GM18520 (cell line): ENCODE data around the gene MGAT4A.
A peak's percentile ranks its signal among the peaks of the same experiment; 100 is the strongest.
"Not testable (repeated sequence)": the region's sequence is repeated elsewhere in the genome, so short reads cannot be mapped to it uniquely, and the experiment has no call there.

Experiments used
- ATAC-seq: cut with Tn5 transposase; IDR thresholded peaks from one replicate; pipeline ENCODE4 v1.9.1; 2021; ENCODE audit not compliant: unreplicated experiment

Gene MGAT4A

DNA sequence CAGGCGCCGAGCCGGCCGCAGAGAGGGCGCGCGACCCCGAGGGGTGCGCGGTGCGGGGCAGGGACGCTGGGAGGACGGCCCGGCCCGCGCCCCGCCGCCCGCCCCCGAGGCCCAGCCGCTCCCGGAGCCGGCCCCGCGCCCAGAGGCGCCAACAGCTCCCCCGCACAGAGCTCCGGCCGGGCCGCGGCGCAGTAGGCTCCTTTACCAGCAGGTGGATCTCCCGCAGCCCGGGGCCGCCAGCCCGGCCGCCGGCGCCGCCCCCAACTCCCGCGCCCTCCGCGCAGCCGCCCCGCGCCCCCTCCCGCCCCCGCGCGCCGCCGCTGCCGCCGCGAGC, 258 bp downstream of the MGAT4A start:
- ATAC-seq: peak; percentile 36

GRCh38 chr2:98730053-98730706, 752 bp downstream of the MGAT4A start:
- no peak for ATAC-seq

DNA sequence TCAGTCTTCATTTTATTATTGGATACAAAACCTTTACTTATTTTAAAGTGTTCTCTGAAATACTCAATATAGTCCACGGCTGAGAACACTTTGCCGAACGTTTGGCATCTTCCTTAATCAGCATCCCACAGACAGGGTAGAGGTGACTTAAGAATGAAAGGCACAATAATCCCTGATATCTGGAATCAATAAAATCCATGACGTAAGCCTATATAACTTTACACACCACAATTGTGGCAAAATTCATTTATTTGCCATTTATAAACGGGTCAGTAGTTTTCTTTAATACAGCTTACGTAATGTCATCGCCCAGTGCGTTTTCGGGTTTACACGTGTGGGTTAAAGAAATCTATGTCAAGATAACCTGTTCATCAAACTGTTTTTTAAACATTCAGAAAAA, 1.3 kb downstream of the MGAT4A start:
- ATAC-seq: no peak

GRCh38 chr2:98728088-98728718, 2.7 kb downstream of the MGAT4A start:
- ATAC-seq: not testable (repeated sequence)

GRCh38 chr2:98727369-98728087, 3.4 kb downstream of the MGAT4A start:
- ATAC-seq: no peak

DNA sequence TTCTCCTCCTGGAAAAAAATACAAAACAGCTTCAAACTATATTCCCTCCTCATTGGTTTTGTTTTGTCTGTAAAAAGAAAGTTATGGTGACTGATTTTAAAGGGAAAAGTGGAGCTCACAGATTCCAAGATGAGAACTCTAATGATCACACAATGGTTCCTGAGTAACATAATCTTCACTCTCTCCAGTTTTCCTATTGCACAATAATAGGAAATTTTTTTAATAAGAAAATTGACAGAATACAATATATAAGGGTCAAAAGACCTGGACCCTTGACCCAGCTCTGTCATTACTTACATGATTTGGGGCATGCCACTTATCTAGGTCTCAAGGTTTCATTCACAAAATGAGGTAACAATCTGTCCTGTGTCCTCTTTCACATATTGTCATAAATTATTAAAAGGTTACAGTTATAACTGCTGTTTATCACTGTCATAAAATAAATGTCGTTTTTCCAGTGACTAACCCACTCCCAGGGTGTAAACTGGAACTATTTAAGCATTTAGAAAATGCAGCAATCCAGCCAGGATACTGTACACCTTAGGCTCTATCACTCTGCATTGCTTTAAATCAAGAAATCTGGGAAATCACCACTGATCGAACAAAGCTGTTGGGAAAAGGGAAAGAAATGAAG, 4.1 kb downstream of the MGAT4A start:
- ATAC-seq: no peak

DNA sequence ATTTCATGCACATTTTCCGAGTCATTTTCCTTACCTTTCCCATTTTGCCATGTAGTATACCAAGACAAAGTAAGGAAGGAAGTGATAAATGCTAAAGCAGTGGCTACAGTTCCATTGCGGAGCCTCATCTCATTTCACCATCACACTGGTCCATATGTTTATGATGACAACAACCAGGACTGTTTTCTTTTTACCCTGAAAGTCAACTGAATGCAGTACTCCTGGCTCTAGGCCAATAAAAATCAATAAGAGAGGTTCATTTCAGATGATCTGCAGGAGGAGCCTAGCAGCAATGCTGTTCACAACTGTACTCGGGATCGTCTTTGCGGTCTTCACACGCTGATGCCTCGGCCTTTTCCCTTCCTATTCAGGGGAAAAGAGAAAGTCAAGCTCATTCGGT, 4.7 kb downstream of the MGAT4A start:
- ATAC-seq: no peak

- ATAC-seq: no peak
Observed at GRCh38 chr2:98720286-98720685, 10.6 kb downstream of the MGAT4A start.

GRCh38 chr2:98717621-98718020, 13.3 kb downstream of the MGAT4A start:
- no peak for ATAC-seq

DNA sequence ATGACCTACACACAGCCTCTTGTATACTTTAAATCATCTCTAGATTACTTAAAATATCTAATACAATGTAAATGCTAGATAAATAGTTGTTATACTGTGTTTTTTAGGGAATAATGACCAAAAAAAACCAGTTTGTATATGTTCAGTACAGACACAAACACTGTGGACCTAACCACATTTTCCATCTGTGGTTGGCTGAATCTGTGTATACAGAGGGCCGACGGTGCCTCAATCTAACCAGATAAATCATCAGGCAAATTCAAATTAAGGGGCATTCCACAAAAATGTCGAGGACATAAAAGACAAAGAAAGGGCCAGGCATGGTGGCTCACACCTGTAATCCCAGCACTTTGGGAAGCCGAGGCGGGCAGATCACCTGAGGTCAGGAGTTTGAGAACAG, 14.1 kb downstream of the MGAT4A start:
- ATAC-seq: no peak

DNA sequence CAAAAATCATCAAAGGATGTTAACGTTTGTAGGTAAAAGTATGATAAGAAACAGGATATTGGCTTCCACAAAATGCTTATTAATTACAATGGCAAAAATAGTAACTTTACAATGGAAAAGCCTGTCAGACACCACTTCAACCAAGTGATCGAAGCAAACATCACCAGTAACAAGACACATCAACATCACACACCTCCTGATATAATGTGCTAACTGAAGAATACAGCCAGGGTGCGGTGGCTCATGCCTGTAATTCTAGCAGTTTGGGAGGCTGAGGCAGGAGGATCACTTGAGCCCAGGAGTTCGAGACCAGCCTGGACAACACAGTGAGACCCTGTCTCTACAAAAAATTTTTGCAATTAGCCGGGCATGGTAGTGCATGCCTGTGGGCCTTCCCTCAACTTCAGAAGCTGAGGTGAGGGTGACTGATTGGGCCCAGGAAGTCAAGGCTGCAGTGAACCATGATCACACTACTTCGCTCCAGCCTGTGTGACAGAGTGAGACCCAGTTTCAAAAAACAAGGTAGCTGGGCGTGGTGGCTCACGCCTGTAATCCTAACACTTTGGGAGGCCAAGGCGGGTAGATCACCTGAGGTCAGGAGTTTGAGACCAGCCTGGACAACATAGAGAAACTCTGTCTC, 15.0 kb downstream of the MGAT4A start:
- no peak for ATAC-seq

DNA sequence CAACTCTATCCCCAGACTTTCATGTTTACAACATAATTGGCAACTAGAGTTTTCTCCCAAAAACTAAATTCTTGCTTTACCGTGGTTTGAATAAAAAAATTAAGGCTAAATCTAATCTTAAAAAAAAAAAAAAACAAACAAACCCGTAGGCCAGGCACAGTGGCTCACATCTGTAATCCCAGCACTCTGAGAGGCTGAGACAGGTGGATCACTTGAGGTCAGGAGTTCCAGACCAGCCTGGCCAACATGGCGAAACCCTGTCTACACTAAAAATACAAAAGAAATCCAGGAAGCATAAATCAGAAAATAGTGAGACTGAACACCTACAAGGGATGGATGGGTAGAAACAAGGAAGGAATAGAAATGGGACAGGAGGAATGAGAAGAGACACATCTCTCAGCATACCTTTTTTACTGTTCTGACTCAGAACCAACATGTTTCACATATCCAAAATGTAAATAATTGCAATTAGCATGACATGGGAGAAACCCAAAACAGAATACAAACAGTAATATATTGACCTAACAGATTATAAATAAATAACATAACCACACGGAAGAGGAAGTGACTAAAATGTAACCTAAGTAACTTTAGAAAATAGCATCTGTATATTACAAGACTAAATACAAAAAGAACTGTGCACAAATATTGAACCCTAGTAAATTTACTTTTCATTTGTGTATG, 17.5 kb downstream of the MGAT4A start:
- peak; percentile 82 for ATAC-seq

GRCh38 chr2:98712145-98712544, 18.8 kb downstream of the MGAT4A start:
- ATAC-seq: no peak

DNA sequence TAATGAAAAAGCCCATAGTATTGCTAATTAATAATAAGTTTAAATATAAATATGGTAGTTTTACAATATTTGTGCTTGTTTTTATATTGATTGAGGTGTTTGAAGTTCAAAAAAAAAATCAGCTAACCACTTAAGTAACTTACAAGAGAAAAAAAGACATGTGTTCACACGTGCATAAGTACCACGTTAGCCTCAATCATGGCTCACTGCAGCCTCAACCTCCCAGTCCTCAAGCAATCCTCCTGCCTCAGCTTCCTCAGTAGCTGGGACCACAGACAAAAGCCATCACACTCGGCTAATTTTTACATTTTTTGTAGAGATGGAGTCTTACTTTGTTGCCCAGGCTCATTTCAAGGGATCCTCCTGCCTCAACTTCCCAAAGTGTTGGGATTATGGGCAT, 19.4 kb downstream of the MGAT4A start:
- ATAC-seq: no peak

GRCh38 chr2:98710734-98711133, 20.2 kb downstream of the MGAT4A start:
- no peak for ATAC-seq

GRCh38 chr2:98709535-98709934, 21.4 kb downstream of the MGAT4A start:
- ATAC-seq: no peak

GRCh38 chr2:98708396-98709186, 22.3 kb downstream of the MGAT4A start:
- no peak for ATAC-seq

DNA sequence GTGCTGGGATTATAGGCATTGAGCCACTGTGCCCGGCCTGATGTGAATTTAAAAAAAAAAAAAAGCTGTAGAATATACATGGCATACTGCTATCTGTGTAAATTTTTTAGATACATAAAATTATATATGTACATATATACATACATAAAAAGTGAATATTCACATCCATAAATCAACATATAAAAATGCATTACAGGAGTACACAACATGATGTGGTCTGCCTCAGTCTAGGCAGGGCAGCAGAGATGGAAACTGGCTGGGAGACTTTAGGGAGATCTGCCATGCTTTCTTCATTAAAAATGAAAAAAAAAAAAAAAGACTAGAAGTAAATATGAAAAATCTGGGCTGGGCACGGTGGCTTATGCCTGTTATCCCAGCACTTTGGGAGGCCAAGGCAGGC, 24.3 kb downstream of the MGAT4A start:
- ATAC-seq: no peak

DNA sequence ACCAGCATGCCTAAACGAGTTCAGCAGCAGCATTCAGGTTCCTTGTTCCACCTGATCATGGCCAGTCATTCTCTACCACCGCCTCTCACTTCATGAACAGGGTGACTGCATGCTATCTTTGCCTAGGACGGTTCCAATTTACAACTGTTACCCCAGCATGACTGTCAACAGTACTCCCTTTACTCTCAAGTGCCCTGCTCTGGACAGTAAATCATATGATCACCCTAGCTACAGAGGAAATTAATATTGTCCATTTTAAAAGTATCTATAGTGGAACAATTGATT, 25.7 kb downstream of the MGAT4A start:
- ATAC-seq: no peak
